HG02759 (cell line): Measurements from ENCODE around the gene CELF5.

ENCODE experiments used
- ATAC-seq: cut with Tn5 transposase; IDR thresholded peaks from one replicate; pipeline ENCODE4 v1.9.1; 2021; ENCODE audit warnings: mild to moderate bottlenecking, moderate library complexity; ENCODE audit not compliant: unreplicated experiment

The CELF5 gene

GRCh38 chr19:3270902-3271301 lies 46.4 kb downstream of the CELF5 start:
- no peak for ATAC-seq

GRCh38 chr19:3272401-3272931 lies 48.0 kb downstream of the CELF5 start:
- ATAC-seq, result no peak

- ATAC-seq, result no peak
Observed at GRCh38 chr19:3272952-3273351, 48.5 kb downstream of the CELF5 start.

- no peak for ATAC-seq
Observed at GRCh38 chr19:3274245-3274941, 49.9 kb downstream of the CELF5 start.

- ATAC-seq, result peak; percentile 44
Observed at GRCh38 chr19:3274942-3275582, 50.6 kb downstream of the CELF5 start.

- ATAC-seq, result peak; percentile 44
Observed at GRCh38 chr19:3275583-3276340, 51.3 kb downstream of the CELF5 start.

- ATAC-seq, result peak; percentile 27
Observed at GRCh38 chr19:3276341-3276799, 51.9 kb downstream of the CELF5 start.

GRCh38 chr19:3277649-3278048 lies 53.2 kb downstream of the CELF5 start:
- no peak for ATAC-seq

GRCh38 chr19:3278294-3278693 lies 53.8 kb downstream of the CELF5 start:
- ATAC-seq, result no peak

- no peak for ATAC-seq
Observed at GRCh38 chr19:3278749-3279148, 54.3 kb downstream of the CELF5 start.

GRCh38 chr19:3279306-3279705 lies 54.8 kb downstream of the CELF5 start:
- ATAC-seq, result no peak

- ATAC-seq, result no peak
Observed at GRCh38 chr19:3281026-3281425, 56.6 kb downstream of the CELF5 start.

GRCh38 chr19:3282155-3282554 lies 57.7 kb downstream of the CELF5 start:
- no peak for ATAC-seq

- ATAC-seq, result no peak
Observed at GRCh38 chr19:3282564-3282963, 58.1 kb downstream of the CELF5 start.

GRCh38 chr19:3283246-3283751 lies 58.8 kb downstream of the CELF5 start:
- no peak for ATAC-seq

GRCh38 chr19:3283886-3284657 lies 59.6 kb downstream of the CELF5 start:
- no peak for ATAC-seq

GRCh38 chr19:3284759-3285646 lies 60.5 kb downstream of the CELF5 start:
- no peak for ATAC-seq

GRCh38 chr19:3285647-3286176 lies 61.3 kb downstream of the CELF5 start:
- ATAC-seq, result no peak

GRCh38 chr19:3287814-3288213 lies 63.4 kb downstream of the CELF5 start:
- ATAC-seq, result no peak
